Measurements from ENCODE around the gene FNDC7. TPM values are rescaled to one million over a fixed set of nuclear protein-coding genes. Genes with fewer than 3 reads are reported as not detected.
"Not testable (repeated sequence)": the region's sequence is repeated elsewhere in the genome, so short reads cannot be mapped to it uniquely, and the experiment has no call there.

Gene FNDC7
- total RNA-seq, 1 donor from 2014 or later: not detected

DNA sequence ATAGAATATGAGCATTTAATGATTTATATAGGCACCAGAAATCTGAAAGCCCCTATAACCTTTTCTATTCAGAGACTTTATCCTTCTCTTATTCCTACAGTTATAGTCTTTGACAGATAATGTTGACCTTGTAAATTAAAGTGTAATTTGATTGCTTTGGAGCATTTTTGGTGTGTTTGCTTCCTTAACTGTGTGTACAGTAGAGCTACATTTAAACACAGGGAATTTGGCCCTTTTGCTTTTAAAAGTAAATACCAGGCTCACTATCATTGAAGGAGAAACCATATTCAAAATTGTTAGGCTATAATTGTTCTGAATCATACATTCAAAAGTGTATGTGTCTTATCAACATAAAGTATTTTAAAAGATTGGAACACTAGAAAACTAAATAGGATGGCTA is 66.7 kb downstream of the FNDC7 start:
- Mint-ChIP-seq H3K36me3 (ENCODE audit: low read depth) (peaks cover 38% of the 10 kb centered on the region), H3K27me3 (ENCODE audit: low read depth) (no peaks in the 10 kb centered on the region), H3K4me1 (ENCODE audit: low read depth) (no peaks in the 10 kb centered on the region), H3K4me3 (ENCODE audit: unreplicated experiment) (no peak overlapping the region), H3K27ac (ENCODE audit: unreplicated experiment) (no peak overlapping the region), H3K9me3 (ENCODE audit: low read depth) (peaks cover 2% of the 10 kb centered on the region)
- TF ChIP-seq CTCF (IDR thresholded peaks at IDR 0.05): no peak
- DNase-seq (ENCODE audit: low spot score): no peak

GRCh38 chr1:108780937-108781574 is 68.3 kb downstream of the FNDC7 start:
- Mint-ChIP-seq H3K36me3 (ENCODE audit: low read depth) (peaks cover 47% of the 10 kb centered on the region), H3K4me1 (ENCODE audit: low read depth) (no peaks in the 10 kb centered on the region), H3K27me3 (ENCODE audit: low read depth) (no peaks in the 10 kb centered on the region), H3K4me3 (ENCODE audit: unreplicated experiment) (no peak overlapping the region), H3K9me3 (ENCODE audit: low read depth) (peaks cover 10% of the 10 kb centered on the region), H3K27ac (ENCODE audit: unreplicated experiment) (no peak overlapping the region)
- no peak for DNase-seq (ENCODE audit: low spot score)
- TF ChIP-seq CTCF (IDR thresholded peaks at IDR 0.05): no peak

GRCh38 chr1:108781575-108781944 is 68.9 kb downstream of the FNDC7 start:
- H3K27ac Mint-ChIP-seq (ENCODE audit: unreplicated experiment); H3K4me1 Mint-ChIP-seq (ENCODE audit: low read depth); H3K4me3 Mint-ChIP-seq (ENCODE audit: unreplicated experiment); DNase-seq (ENCODE audit: low spot score); H3K27me3 Mint-ChIP-seq (ENCODE audit: low read depth): not testable (repeated sequence)
- Mint-ChIP-seq H3K36me3 (ENCODE audit: low read depth) (peaks cover 51% of the 10 kb centered on the region), H3K9me3 (ENCODE audit: low read depth) (peaks cover 12% of the 10 kb centered on the region)

DNA sequence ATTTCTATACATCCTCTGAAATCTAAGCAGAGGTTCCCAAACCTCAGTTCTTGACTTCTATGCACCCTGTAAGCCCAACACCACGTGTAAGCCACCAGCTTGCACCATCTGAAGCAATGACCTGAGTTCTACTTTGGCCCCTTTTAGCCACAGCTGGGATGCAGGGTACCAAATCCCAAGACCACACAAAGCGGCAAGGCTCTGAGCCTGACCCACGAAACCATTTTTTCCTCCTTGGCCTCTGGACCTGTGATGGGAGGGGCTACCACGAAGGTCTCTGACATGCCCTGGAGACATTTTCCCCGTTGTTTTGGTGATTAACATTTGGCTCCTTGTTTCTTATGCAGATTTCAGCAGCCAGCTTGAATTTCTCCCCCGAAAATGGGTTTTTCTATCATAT is 72.6 kb downstream of the FNDC7 start:
- H3K9me3 Mint-ChIP-seq (ENCODE audit: low read depth): peaks cover 12% of the 10 kb centered on the region

GRCh38 chr1:108785880-108786279 is 73.2 kb downstream of the FNDC7 start:
- no peak overlapping the region for H3K4me3 Mint-ChIP-seq (ENCODE audit: unreplicated experiment)
- TF ChIP-seq CTCF (IDR thresholded peaks at IDR 0.05): no peak
- DNase-seq (ENCODE audit: low spot score): no peak
- H3K4me1 Mint-ChIP-seq (ENCODE audit: low read depth): peaks cover 8% of the 10 kb centered on the region
- H3K27ac Mint-ChIP-seq (ENCODE audit: unreplicated experiment): no peak overlapping the region
- peaks cover 56% of the 10 kb centered on the region for H3K36me3 Mint-ChIP-seq (ENCODE audit: low read depth)
- H3K27me3 Mint-ChIP-seq (ENCODE audit: low read depth): no peaks in the 10 kb centered on the region
- H3K9me3 Mint-ChIP-seq (ENCODE audit: low read depth): peaks cover 12% of the 10 kb centered on the region

More for the DNA sequence above, 72.6 kb downstream of the FNDC7 start:
- TF ChIP-seq CTCF (IDR thresholded peaks at IDR 0.05): no peak
- Mint-ChIP-seq H3K36me3 (ENCODE audit: low read depth) (peaks cover 55% of the 10 kb centered on the region), H3K4me1 (ENCODE audit: low read depth) (peaks cover 4% of the 10 kb centered on the region), H3K27ac (ENCODE audit: unreplicated experiment) (no peak overlapping the region), H3K27me3 (ENCODE audit: low read depth) (no peaks in the 10 kb centered on the region), H3K4me3 (ENCODE audit: unreplicated experiment) (no peak overlapping the region)
- no peak for DNase-seq (ENCODE audit: low spot score)

- no peak for TF ChIP-seq CTCF (IDR thresholded peaks at IDR 0.05)
- Mint-ChIP-seq H3K4me1 (ENCODE audit: low read depth) (peaks cover 8% of the 10 kb centered on the region), H3K27ac (ENCODE audit: unreplicated experiment) (no peak overlapping the region), H3K36me3 (ENCODE audit: low read depth) (peaks cover 39% of the 10 kb centered on the region), H3K4me3 (ENCODE audit: unreplicated experiment) (no peak overlapping the region), H3K9me3 (ENCODE audit: low read depth) (peaks cover 16% of the 10 kb centered on the region), H3K27me3 (ENCODE audit: low read depth) (no peaks in the 10 kb centered on the region)
- no peak for DNase-seq (ENCODE audit: low spot score)
Measured at GRCh38 chr1:108791790-108792189, 79.1 kb downstream of the FNDC7 start.
